Dendritic cell treated with granulocyte-macrophage colony-stimulating factor and Interleukin-4, amounts not matched to agents 40 ng/mL and 50 ng/mL, for 4 days (primary cell): ENCODE data around the gene ACTR1A.
"Not testable (repeated sequence)": the region's sequence is repeated elsewhere in the genome, so short reads cannot be mapped to it uniquely, and the experiment has no call there.

ENCODE experiments used
- H3K27ac Mint-ChIP-seq: one replicate; pipeline ENCODE4 v1.8.0; 2022; ENCODE audit warnings: mild to moderate bottlenecking, mixed read lengths
- H3K27me3 Mint-ChIP-seq: one replicate; pipeline ENCODE4 v1.8.0; 2022; ENCODE audit warnings: mild to moderate bottlenecking, mixed read lengths
- H3K36me3 Mint-ChIP-seq: one replicate; pipeline ENCODE4 v1.8.0; 2022; ENCODE audit warnings: low read depth, mixed read lengths
- H3K4me1 Mint-ChIP-seq: one replicate; pipeline ENCODE4 v1.8.0; 2022; ENCODE audit warnings: low read depth, mixed read lengths
- H3K4me3 Mint-ChIP-seq: one replicate; pipeline ENCODE4 v1.8.0; 2022; ENCODE audit warnings: mild to moderate bottlenecking, moderate library complexity, mixed read lengths
- H3K9me3 Mint-ChIP-seq: one replicate; pipeline ENCODE4 v1.8.0; 2022; ENCODE audit warnings: mixed read lengths
- intact Hi-C: fragments of 100-400 bp; cut with micrococcal nuclease; formaldehyde crosslinking; loops from one replicate; pipeline ENCODE4 v1.15.0; 2022

The ACTR1A gene

GRCh38 chr10:102502337-102503151 lies at the start of gene ACTR1A:
Gene ACTR1A (minus strand): TSS chr10:102502712. CDS start chr10:102502647, 65 bp downstream.
- H3K4me3 Mint-ChIP-seq = no peak within 1 kb of the TSS
- H3K27me3 Mint-ChIP-seq = no peaks in the 10 kb centered on the region
- intact Hi-C loops = loop anchor here (1.0 to 10.0 kb wide), 5 partner anchors 68 to 350 kb away; partner anchors contain the start of genes GBF1, NOLC1 and PITX3
- H3K4me1 Mint-ChIP-seq = peaks cover 37% of the 10 kb centered on the region
- no peak within 1 kb of the TSS for H3K27ac Mint-ChIP-seq
- no peaks in the 10 kb centered on the region for H3K9me3 Mint-ChIP-seq
- peaks cover 61% of the 10 kb centered on the region for H3K36me3 Mint-ChIP-seq

GRCh38 chr10:102550636-102551210 lies 48.2 kb upstream of the ACTR1A start:
- Mint-ChIP-seq H3K4me1 (peaks cover 45% of the 10 kb centered on the region), H3K27me3 (no peaks in the 10 kb centered on the region)

GRCh38 chr10:102549549-102549948 lies 47.0 kb upstream of the ACTR1A start:
- H3K4me3 Mint-ChIP-seq = no peak overlapping the region
- no peaks in the 10 kb centered on the region for H3K9me3 Mint-ChIP-seq
- no peak overlapping the region for H3K27ac Mint-ChIP-seq
- peaks cover 59% of the 10 kb centered on the region for H3K36me3 Mint-ChIP-seq
- H3K27me3 Mint-ChIP-seq = no peaks in the 10 kb centered on the region
- H3K4me1 Mint-ChIP-seq = peaks cover 45% of the 10 kb centered on the region
- intact Hi-C loops = no loop called here

More at GRCh38 chr10:102550636-102551210, 48.2 kb upstream of the ACTR1A start:
- H3K27ac Mint-ChIP-seq = no peak overlapping the region
- peaks cover 61% of the 10 kb centered on the region for H3K36me3 Mint-ChIP-seq
- no peak overlapping the region for H3K4me3 Mint-ChIP-seq
- intact Hi-C loops = no loop called here
- no peaks in the 10 kb centered on the region for H3K9me3 Mint-ChIP-seq

GRCh38 chr10:102546606-102547320 lies 44.3 kb upstream of the ACTR1A start:
- H3K9me3 Mint-ChIP-seq = no peaks in the 10 kb centered on the region
- peak overlapping the region; percentile 63 for H3K27ac Mint-ChIP-seq
- H3K27me3 Mint-ChIP-seq = no peaks in the 10 kb centered on the region
- intact Hi-C loops = no loop called here
- peaks cover 47% of the 10 kb centered on the region for H3K36me3 Mint-ChIP-seq
- H3K4me1 Mint-ChIP-seq = peaks cover 45% of the 10 kb centered on the region
- H3K4me3 Mint-ChIP-seq = no peak overlapping the region

- no peak overlapping the region for H3K4me3 Mint-ChIP-seq
- H3K4me1 Mint-ChIP-seq = peaks cover 45% of the 10 kb centered on the region
- no peaks in the 10 kb centered on the region for H3K9me3 Mint-ChIP-seq
- intact Hi-C loops = no loop called here
- peak overlapping the region; percentile 23 for H3K27ac Mint-ChIP-seq
- H3K27me3 Mint-ChIP-seq = no peaks in the 10 kb centered on the region
- peaks cover 47% of the 10 kb centered on the region for H3K36me3 Mint-ChIP-seq
These were observed 43.5 kb upstream of the ACTR1A start for GRCh38 chr10:102545997-102546396.

GRCh38 chr10:102545265-102545871 lies 42.9 kb upstream of the ACTR1A start:
- peaks cover 45% of the 10 kb centered on the region for H3K4me1 Mint-ChIP-seq
- H3K27me3 Mint-ChIP-seq = no peaks in the 10 kb centered on the region
- intact Hi-C loops = no loop called here
- H3K9me3 Mint-ChIP-seq = no peaks in the 10 kb centered on the region
- peaks cover 42% of the 10 kb centered on the region for H3K36me3 Mint-ChIP-seq
- H3K27ac Mint-ChIP-seq = no peak overlapping the region
- H3K4me3 Mint-ChIP-seq = no peak overlapping the region

GRCh38 chr10:102542800-102543418 lies 40.4 kb upstream of the ACTR1A start:
- H3K27ac Mint-ChIP-seq = no peak overlapping the region
- H3K27me3 Mint-ChIP-seq = no peaks in the 10 kb centered on the region
- intact Hi-C loops = no loop called here
- peaks cover 26% of the 10 kb centered on the region for H3K36me3 Mint-ChIP-seq
- H3K4me3 Mint-ChIP-seq = no peak overlapping the region
- no peaks in the 10 kb centered on the region for H3K9me3 Mint-ChIP-seq
- H3K4me1 Mint-ChIP-seq = peaks cover 40% of the 10 kb centered on the region

GRCh38 chr10:102540023-102540422 lies 37.5 kb upstream of the ACTR1A start:
- H3K4me3 Mint-ChIP-seq = no peak overlapping the region
- no peak overlapping the region for H3K27ac Mint-ChIP-seq
- intact Hi-C loops = no loop called here
- no peaks in the 10 kb centered on the region for H3K27me3 Mint-ChIP-seq
- H3K36me3 Mint-ChIP-seq = peaks cover 37% of the 10 kb centered on the region
- H3K4me1 Mint-ChIP-seq = peaks cover 33% of the 10 kb centered on the region
- H3K9me3 Mint-ChIP-seq = no peaks in the 10 kb centered on the region

GRCh38 chr10:102538811-102539210 lies 36.3 kb upstream of the ACTR1A start:
- Mint-ChIP-seq H3K27me3 (no peaks in the 10 kb centered on the region), H3K4me1 (peaks cover 45% of the 10 kb centered on the region), H3K9me3 (no peaks in the 10 kb centered on the region), H3K36me3 (peaks cover 48% of the 10 kb centered on the region), H3K4me3 (no peak overlapping the region), H3K27ac (no peak overlapping the region)
- intact Hi-C loops = no loop called here

GRCh38 chr10:102537948-102538347 lies 35.4 kb upstream of the ACTR1A start:
- peaks cover 57% of the 10 kb centered on the region for H3K36me3 Mint-ChIP-seq
- H3K4me3 Mint-ChIP-seq = no peak overlapping the region
- no peaks in the 10 kb centered on the region for H3K9me3 Mint-ChIP-seq
- intact Hi-C loops = no loop called here
- peaks cover 51% of the 10 kb centered on the region for H3K4me1 Mint-ChIP-seq
- H3K27me3 Mint-ChIP-seq = no peaks in the 10 kb centered on the region
- H3K27ac Mint-ChIP-seq = no peak overlapping the region

GRCh38 chr10:102537367-102537766 lies 34.9 kb upstream of the ACTR1A start:
- peaks cover 51% of the 10 kb centered on the region for H3K4me1 Mint-ChIP-seq
- no peaks in the 10 kb centered on the region for H3K9me3 Mint-ChIP-seq
- H3K36me3 Mint-ChIP-seq = peaks cover 58% of the 10 kb centered on the region
- H3K4me3 Mint-ChIP-seq = no peak overlapping the region
- H3K27ac Mint-ChIP-seq = peak overlapping the region; percentile 25
- intact Hi-C loops = no loop called here
- no peaks in the 10 kb centered on the region for H3K27me3 Mint-ChIP-seq

GRCh38 chr10:102535481-102536147 lies 33.1 kb upstream of the ACTR1A start:
- peaks cover 46% of the 10 kb centered on the region for H3K36me3 Mint-ChIP-seq
- peaks cover 55% of the 10 kb centered on the region for H3K4me1 Mint-ChIP-seq
- no peak overlapping the region for H3K4me3 Mint-ChIP-seq
- H3K9me3 Mint-ChIP-seq = no peaks in the 10 kb centered on the region
- H3K27ac Mint-ChIP-seq = peak overlapping the region; percentile 74
- intact Hi-C loops = no loop called here
- H3K27me3 Mint-ChIP-seq = no peaks in the 10 kb centered on the region

GRCh38 chr10:102534966-102535365 lies 32.5 kb upstream of the ACTR1A start:
- H3K4me3 Mint-ChIP-seq, H3K27me3 Mint-ChIP-seq, H3K9me3 Mint-ChIP-seq, intact Hi-C loops: not testable (repeated sequence)
- Mint-ChIP-seq H3K27ac (peak overlapping the region; percentile 74), H3K36me3 (peaks cover 47% of the 10 kb centered on the region), H3K4me1 (peaks cover 55% of the 10 kb centered on the region)
